B cell (primary cell): ENCODE measurements around the gene OR52B2. TPM values are rescaled to one million over a fixed set of nuclear protein-coding genes. Genes with fewer than 3 reads are reported as not detected.

Source experiments
- ATAC-seq: fragments of 200-7000 bp; cut with Tn5 transposase; one replicate; pipeline ENCODE4 v1.10.0; 2021; ENCODE audit warnings: low read depth, mild to moderate bottlenecking, moderate number of reproducible peaks, moderate library complexity
- CTCF ChIA-PET: fragments of 350-600 bp; sonication (Branson Sonifier 250); formaldehyde crosslinking; loops from one replicate; lab custom pipeline; 2021; ENCODE audit warnings: antibody characterized with exemption, inconsistent platforms; lab: Charles Lee
- POLR2A ChIA-PET: fragments of 350-600 bp; sonication (Branson Sonifier 250); formaldehyde crosslinking; loops from one replicate; lab custom pipeline; 2021; ENCODE audit warnings: antibody characterized with exemption; lab: Charles Lee
- DNase-seq: peaks from one replicate; pipeline ENCODE4 v3.0.0; 2013
- H2AFZ ChIP-seq: 2 replicates; pipeline ENCODE4 v1.6.1; 2012; ENCODE audit warnings: mild to moderate bottlenecking, low read depth, low read length; ENCODE audit not compliant: insufficient read depth, poor library complexity, severe bottlenecking
- H3K27ac ChIP-seq, 2 donors: 1 replicate in 1 of 2; 2 replicates in 1 of 2; pipeline ENCODE4 v1.5.1; 2012 to 2013; ENCODE audit warnings: low read length in 2 of 2, mild to moderate bottlenecking in 2 of 2, moderate library complexity in 1 of 2
- H3K27me3 ChIP-seq, 4 experiments: fragments of 200-600 bp in 1 of 4; sonication (generic) in 1 of 4; replicated peaks in 1 of 4; 1 replicate in 2 of 4; 2 replicates in 2 of 4; pipeline versions ENCODE4 v1.6.1 to v1.7.0; 2013 to 2016; ENCODE audit warnings: low read length in 3 of 4, mild to moderate bottlenecking in 2 of 4, mixed read lengths in 1 of 4, moderate library complexity in 1 of 4; ENCODE audit not compliant: insufficient read depth in 4 of 4, control insufficient read depth in 3 of 4; ENCODE audit errors: control extremely low read depth in 1 of 4
- H3K36me3 ChIP-seq, 2 experiments: replicated peaks in 1 of 2; 1 replicate in 1 of 2; 2 replicates in 1 of 2; pipeline versions ENCODE4 v1.6.1 to v1.7.1; 2013; ENCODE audit warnings: low read length in 1 of 2; ENCODE audit not compliant: insufficient read depth in 2 of 2, control insufficient read depth in 1 of 2; ENCODE audit errors: control extremely low read depth in 1 of 2, extremely low read depth in 1 of 2
- H3K4me1 ChIP-seq, 2 donors: fragments of 200-600 bp in 1 of 2; sonication (generic) in 1 of 2; 1 replicate in 1 of 2; 2 replicates in 1 of 2; pipeline versions ENCODE4 v1.5.1 to v1.6.1; 2013 to 2017; ENCODE audit warnings: low read length in 2 of 2; ENCODE audit not compliant: control insufficient read depth in 2 of 2, insufficient read depth in 2 of 2
- H3K4me2 ChIP-seq: replicated peaks from 2 replicates; pipeline ENCODE3; 2012; ENCODE audit warnings: mild to moderate bottlenecking, low read depth, low read length; ENCODE audit not compliant: poor library complexity, severe bottlenecking
- H3K4me3 ChIP-seq, 5 experiments: fragments of 200-600 bp in 1 of 5; sonication (generic) in 1 of 5; 1 replicate in 3 of 5; 2 replicates in 2 of 5; pipeline versions ENCODE4 v1.5.1 to v1.7.0; 2011 to 2016; ENCODE audit warnings: low read length in 4 of 5, mild to moderate bottlenecking in 4 of 5, low read depth in 2 of 5, control low read depth in 1 of 5, moderate library complexity in 1 of 5; ENCODE audit not compliant: insufficient read depth in 1 of 5; ENCODE audit errors: control extremely low read depth in 1 of 5, extremely low read depth in 1 of 5
- H3K79me2 ChIP-seq: fragments of 200-600 bp; sonication (generic); one replicate; pipeline ENCODE4 v1.6.0; 2016; ENCODE audit warnings: low read length; ENCODE audit not compliant: control insufficient read depth, insufficient read depth
- H3K9ac ChIP-seq: fragments of 200-600 bp; sonication (generic); 2 replicates; pipeline ENCODE4 v1.6.1; 2017; ENCODE audit warnings: mild to moderate bottlenecking, low read length, moderate library complexity
- H3K9me3 ChIP-seq, 3 donors: one replicate each; pipeline versions ENCODE4 v1.6.1 to v1.7.1; 2013; ENCODE audit warnings: low read length in 2 of 3; ENCODE audit not compliant: control insufficient read depth in 2 of 3, insufficient read depth in 1 of 3; ENCODE audit errors: control extremely low read depth in 1 of 3
- H4K20me1 ChIP-seq: 2 replicates; pipeline ENCODE4 v1.6.0; 2012; ENCODE audit warnings: mild to moderate bottlenecking, low read length; ENCODE audit not compliant: insufficient read depth, control insufficient read depth, poor library complexity, severe bottlenecking
- H3K27ac Mint-ChIP-seq: one replicate; pipeline ENCODE4 v1.8.0; 2021; ENCODE audit warnings: mixed read lengths
- H3K27me3 Mint-ChIP-seq: one replicate; pipeline ENCODE4 v1.8.0; 2021; ENCODE audit warnings: mixed read lengths
- H3K4me1 Mint-ChIP-seq: one replicate; pipeline ENCODE4 v1.8.0; 2021; ENCODE audit warnings: mixed read lengths
- H3K4me3 Mint-ChIP-seq: one replicate; pipeline ENCODE4 v1.8.0; 2021; ENCODE audit warnings: mixed read lengths
- H3K9me3 Mint-ChIP-seq: one replicate; pipeline ENCODE4 v1.8.0; 2022; ENCODE audit warnings: mixed read lengths; ENCODE audit not compliant: insufficient read depth
- EZH2 ChIP-seq: IDR thresholded peaks from 2 replicates; pipeline ENCODE4 v1.6.1; 2012; ENCODE audit warnings: borderline replicate concordance, low read depth, mild to moderate bottlenecking, moderate library complexity, low read length; ENCODE audit not compliant: insufficient read depth, poor library complexity, severe bottlenecking
- WGBS: methylation state at CpG from one replicate; pipeline ENCODE4 v1.1.5; 2013; ENCODE audit warnings: missing lambda C conversion rate; ENCODE audit not compliant: insufficient coverage; 5-methylcytosine and 5-hydroxymethylcytosine counted together
- intact Hi-C: fragments of 100-400 bp; cut with micrococcal nuclease; formaldehyde crosslinking; loops from one replicate; pipeline ENCODE4 v1.10.0; 2022
- polyA plus RNA-seq: library from polyadenylated mRNA; depleted of rRNA; stranded (reverse); fragments of >200 nt; gene quantifications from 2 replicates; pipeline ENCODE4 v1.2.3, GENCODE V29; 2012
- total RNA-seq, 2 donors: library from RNA; stranded (reverse); fragments of 120-200 nt in 1 of 2; gene quantifications; 1 replicate in 1 of 2; 2 replicates in 1 of 2; pipeline versions ENCODE4 v1.2.3 to v1.2.4, GENCODE V29; 2013 to 2022
- TF ChIP-seq, protein P1 (sequence below): fragments of 200-600 bp; IDR thresholded peaks from one replicate; pipeline ENCODE4 v1.8.0; 2022; ENCODE audit warnings: antibody characterized with exemption, mild to moderate bottlenecking

Gene OR52B2
- total and polyA plus RNA-seq, 2 donors (not counting 1 experiment from before 2014, with no cell fraction given): not detected

DNA sequence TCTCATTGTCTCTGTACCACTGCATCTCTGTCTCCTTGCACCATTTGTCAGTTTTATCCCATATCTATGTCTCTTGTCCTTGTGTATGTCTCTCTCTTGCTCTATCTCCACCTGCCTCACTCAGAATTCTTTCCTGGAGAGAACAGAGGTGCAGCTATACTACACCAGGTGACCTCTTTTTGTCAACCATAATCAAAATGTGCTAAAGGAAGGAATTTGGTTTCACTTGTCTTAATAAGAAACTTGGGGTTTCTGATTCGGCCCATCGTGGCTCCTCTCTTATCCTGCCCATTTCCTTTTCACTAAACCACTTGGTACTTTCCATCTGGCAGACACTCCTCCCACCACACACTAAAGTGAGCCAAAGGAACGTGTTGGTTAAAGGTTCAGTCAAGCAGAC lies 33.2 kb upstream of the OR52B2 start:
- H2AFZ ChIP-seq: no peak overlapping the region
- H3K4me1 ChIP-seq: peaks cover 0 to 3% of the 10 kb centered on the region in 2 donors
- no peak overlapping the region for H3K27ac Mint-ChIP-seq
- no peaks in the 10 kb centered on the region for H3K27me3 Mint-ChIP-seq
- DNase-seq (no peak), ATAC-seq (no peak)
- no peaks in the 10 kb centered on the region for H3K27me3 ChIP-seq
- no peaks in the 10 kb centered on the region for H3K9me3 Mint-ChIP-seq
- WGBS: no CpG with 5 or more reads among the region's 3 CpGs
- no peaks in the 10 kb centered on the region for H3K9me3 ChIP-seq
- no peak overlapping the region for H3K9ac ChIP-seq
- intact Hi-C loops: no loop called here
- TF ChIP-seq EZH2: no peak
- TF ChIP-seq, protein P1, sequence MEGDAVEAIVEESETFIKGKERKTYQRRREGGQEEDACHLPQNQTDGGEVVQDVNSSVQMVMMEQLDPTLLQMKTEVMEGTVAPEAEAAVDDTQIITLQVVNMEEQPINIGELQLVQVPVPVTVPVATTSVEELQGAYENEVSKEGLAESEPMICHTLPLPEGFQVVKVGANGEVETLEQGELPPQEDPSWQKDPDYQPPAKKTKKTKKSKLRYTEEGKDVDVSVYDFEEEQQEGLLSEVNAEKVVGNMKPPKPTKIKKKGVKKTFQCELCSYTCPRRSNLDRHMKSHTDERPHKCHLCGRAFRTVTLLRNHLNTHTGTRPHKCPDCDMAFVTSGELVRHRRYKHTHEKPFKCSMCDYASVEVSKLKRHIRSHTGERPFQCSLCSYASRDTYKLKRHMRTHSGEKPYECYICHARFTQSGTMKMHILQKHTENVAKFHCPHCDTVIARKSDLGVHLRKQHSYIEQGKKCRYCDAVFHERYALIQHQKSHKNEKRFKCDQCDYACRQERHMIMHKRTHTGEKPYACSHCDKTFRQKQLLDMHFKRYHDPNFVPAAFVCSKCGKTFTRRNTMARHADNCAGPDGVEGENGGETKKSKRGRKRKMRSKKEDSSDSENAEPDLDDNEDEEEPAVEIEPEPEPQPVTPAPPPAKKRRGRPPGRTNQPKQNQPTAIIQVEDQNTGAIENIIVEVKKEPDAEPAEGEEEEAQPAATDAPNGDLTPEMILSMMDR: no peak
- peaks cover 0 to 4% of the 10 kb centered on the region in 2 experiments for H3K36me3 ChIP-seq
- no peak overlapping the region for H3K4me3 Mint-ChIP-seq
- ChIA-PET POLR2A (no interaction called here), CTCF (no interaction called here)
- no peak overlapping the region for H3K4me3 ChIP-seq
- H3K4me1 Mint-ChIP-seq: peaks cover 9% of the 10 kb centered on the region
- no peak overlapping the region for H3K4me2 ChIP-seq
- H3K79me2 ChIP-seq: no peaks in the 10 kb centered on the region
- H4K20me1 ChIP-seq: no peaks in the 10 kb centered on the region
- H3K27ac ChIP-seq: no peak overlapping the region

DNA sequence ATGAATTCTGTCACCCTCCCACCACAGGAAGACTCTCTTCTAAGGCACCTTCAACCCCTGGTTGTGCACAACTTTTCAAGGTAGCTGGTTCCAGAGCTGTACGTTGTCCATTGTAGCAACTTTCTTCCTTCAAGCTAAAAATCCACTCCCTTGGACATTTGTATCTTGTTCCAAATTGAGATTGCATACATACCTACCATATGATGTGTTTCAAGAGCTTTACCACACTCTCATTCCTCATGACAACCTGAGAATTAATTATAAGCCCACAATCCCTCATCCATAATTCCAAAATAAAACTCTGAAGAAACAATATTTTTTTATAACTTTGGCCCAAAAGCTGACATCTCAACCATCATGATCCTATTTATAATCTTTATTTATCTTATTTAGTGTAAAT lies 31.9 kb upstream of the OR52B2 start:
- DNase-seq (no peak), ATAC-seq (no peak)
- Mint-ChIP-seq H3K4me1 (peaks cover 9% of the 10 kb centered on the region), H3K9me3 (no peaks in the 10 kb centered on the region), H3K4me3 (no peak overlapping the region), H3K27ac (no peak overlapping the region), H3K27me3 (no peaks in the 10 kb centered on the region)
- intact Hi-C loops: no loop called here
- no peaks in the 10 kb centered on the region for H3K27me3 ChIP-seq
- no peak overlapping the region for H3K4me2 ChIP-seq
- ChIA-PET POLR2A (no interaction called here), CTCF (no interaction called here)
- H3K27ac ChIP-seq: no peak overlapping the region
- peaks cover 0 to 3% of the 10 kb centered on the region in 2 donors for H3K4me1 ChIP-seq
- H3K4me3 ChIP-seq: no peak overlapping the region
- H3K9me3 ChIP-seq: no peaks in the 10 kb centered on the region
- H3K36me3 ChIP-seq: no peaks in the 10 kb centered on the region
- H2AFZ ChIP-seq: no peak overlapping the region
- 100% methylated on average over 1 of the region's 1 CpG for WGBS
- no peaks in the 10 kb centered on the region for H4K20me1 ChIP-seq
- no peak for TF ChIP-seq EZH2
- no peak overlapping the region for H3K9ac ChIP-seq
- H3K79me2 ChIP-seq: no peaks in the 10 kb centered on the region
